GM23338 (cell line): ENCODE data around the gene FAM20C. TPM values are rescaled to one million over a fixed set of nuclear protein-coding genes. Genes with fewer than 3 reads are reported as not detected.

Experiments used
- ATAC-seq: fragments of 200-7000 bp; cut with Tn5 transposase; 3 replicates; pipeline ENCODE4 v1.9.1; 2020
- DNase-seq: peaks from one replicate; pipeline ENCODE4 v3.0.0-alpha.2; 2015; ENCODE audit warnings: low spot score
- H2AFZ ChIP-seq: fragments of 200-600 bp; sonication (generic); 2 replicates; pipeline ENCODE4 v1.8.0; 2016; ENCODE audit warnings: antibody characterized with exemption, mild to moderate bottlenecking, moderate library complexity
- H3F3A ChIP-seq: fragments of 200-600 bp; sonication (generic); replicated peaks from 2 replicates; pipeline ENCODE4 v1.8.0; 2017; ENCODE audit warnings: antibody characterized with exemption, mixed run types, low read depth
- H3K27ac ChIP-seq: fragments of 200-600 bp; sonication (generic); 2 replicates; pipeline ENCODE4 v1.6.1; 2016; ENCODE audit warnings: low read depth
- H3K27me3 ChIP-seq: fragments of 200-600 bp; sonication (generic); 2 replicates; pipeline ENCODE4 v1.8.0; 2016; ENCODE audit warnings: mild to moderate bottlenecking, mixed run types, moderate library complexity; ENCODE audit not compliant: insufficient read depth
- H3K36me3 ChIP-seq: fragments of 200-600 bp; sonication (generic); 2 replicates; pipeline ENCODE4 v1.8.0; 2016; ENCODE audit warnings: mild to moderate bottlenecking; ENCODE audit not compliant: insufficient read depth
- H3K4me1 ChIP-seq: fragments of 200-600 bp; sonication (generic); 2 replicates; pipeline ENCODE4 v1.8.0; 2016; ENCODE audit warnings: mild to moderate bottlenecking, moderate library complexity; ENCODE audit not compliant: insufficient read depth
- H3K4me2 ChIP-seq: fragments of 200-600 bp; sonication (generic); 2 replicates; pipeline ENCODE4 v1.7.1; 2017; ENCODE audit warnings: mixed run types
- H3K4me3 ChIP-seq: fragments of 200-600 bp; sonication (generic); 2 replicates; pipeline ENCODE4 v1.6.1; 2016; ENCODE audit warnings: mixed run types
- H3K79me2 ChIP-seq: fragments of 200-600 bp; sonication (generic); replicated peaks from 2 replicates; pipeline ENCODE4 v1.8.0; 2017; ENCODE audit warnings: mild to moderate bottlenecking; ENCODE audit not compliant: insufficient read depth
- H3K9me2 ChIP-seq: fragments of 200-600 bp; sonication (generic); 2 replicates; pipeline ENCODE4 v1.8.0; 2017; ENCODE audit not compliant: insufficient read depth
- H4K20me1 ChIP-seq: fragments of 200-600 bp; sonication (generic); replicated peaks from 2 replicates; pipeline ENCODE4 v1.8.0; 2017; ENCODE audit warnings: mild to moderate bottlenecking; ENCODE audit not compliant: insufficient read depth
- H3K27ac Mint-ChIP-seq: 2 replicates; pipeline ENCODE4 v1.8.0; 2020; ENCODE audit warnings: inconsistent platforms, mild to moderate bottlenecking, moderate library complexity, mixed read lengths
- H3K27me3 Mint-ChIP-seq: 3 replicates; pipeline ENCODE4 v1.8.0; 2022; ENCODE audit warnings: low read depth, mild to moderate bottlenecking, moderate library complexity, mixed read lengths, inconsistent platforms; ENCODE audit not compliant: insufficient read depth, poor library complexity
- H3K36me3 Mint-ChIP-seq: 3 replicates; pipeline ENCODE4 v1.8.0; 2021; ENCODE audit warnings: low read depth, mild to moderate bottlenecking, inconsistent platforms, moderate library complexity, mixed read lengths
- H3K4me1 Mint-ChIP-seq: 3 replicates; pipeline ENCODE4 v1.8.0; 2020; ENCODE audit warnings: mild to moderate bottlenecking, inconsistent platforms, mixed read lengths
- H3K4me3 Mint-ChIP-seq: 3 replicates; pipeline ENCODE4 v1.8.0; 2021; ENCODE audit warnings: moderate library complexity, mild to moderate bottlenecking, inconsistent platforms, mixed read lengths
- H3K9me3 Mint-ChIP-seq: 3 replicates; pipeline ENCODE4 v1.8.0; 2020; ENCODE audit warnings: moderate library complexity, mild to moderate bottlenecking, inconsistent platforms, mixed read lengths
- CTCF ChIP-seq, 2 experiments: fragments of 200-600 bp in 1 of 2; sonication (generic) in 1 of 2; conservative IDR thresholded peaks; 2 replicates each; pipeline versions ENCODE4 v1.5.1 to v1.6.1; 2016 to 2017; ENCODE audit warnings: antibody characterized with exemption in 2 of 2, low read depth in 2 of 2, mild to moderate bottlenecking in 2 of 2, moderate library complexity in 1 of 2
- EZH2 ChIP-seq: fragments of 200-600 bp; sonication (generic); IDR thresholded peaks from one replicate; pipeline ENCODE4 v1.8.0; 2017; ENCODE audit warnings: antibody characterized with exemption, mild to moderate bottlenecking, low read depth; ENCODE audit not compliant: unreplicated experiment
- REST ChIP-seq: IDR thresholded peaks from one replicate; pipeline ENCODE4 v1.6.1; 2018; ENCODE audit warnings: antibody characterized with exemption; ENCODE audit not compliant: unreplicated experiment
- STAT1 ChIP-seq: IDR thresholded peaks from one replicate; pipeline ENCODE4 v1.6.1; 2016; ENCODE audit warnings: antibody characterized with exemption; ENCODE audit not compliant: unreplicated experiment
- ZNF114 ChIP-seq: fragments of 250-450 bp; sonication (Bioruptor Pico); IDR thresholded peaks from 2 replicates; pipeline ENCODE4 v1.5.0; 2020; ENCODE audit warnings: mild to moderate bottlenecking, moderate library complexity
- ZNF462 ChIP-seq: fragments of 250-450 bp; sonication (Bioruptor Pico); IDR thresholded peaks from 2 replicates; pipeline ENCODE4 v1.5.0; 2020; ENCODE audit warnings: mild to moderate bottlenecking, moderate library complexity
- polyA plus RNA-seq: library from polyadenylated mRNA; unstranded; fragments of >200 nt; fragmentation: Nextera tagmentation; extraction: Ambion mirVana; gene quantifications from 2 replicates; pipeline ENCODE4 v1.2.1, GENCODE V29; 2016
- total RNA-seq: library from RNA; depleted of rRNA; stranded (reverse); fragments of >200 nt; shearing (Covaris generic); gene quantifications from 2 replicates; pipeline ENCODE4 v1.2.3, GENCODE V29; 2014

The FAM20C gene
- total and polyA plus RNA-seq, 2 experiments from 2014 or later = 7.6 to 24.8 TPM

- no peak overlapping the region for H2AFZ ChIP-seq
- H3K4me3 ChIP-seq = no peak overlapping the region
- H3K27me3 ChIP-seq = no peaks in the 10 kb centered on the region
- no peak for ATAC-seq
- Mint-ChIP-seq H3K27ac (no peak overlapping the region), H3K9me3 (0 out of 3 replicates have a peak, but pooled peaks cover 5% of the 10 kb centered on the region), H3K4me1 (peaks cover 52% of the 10 kb centered on the region), H3K4me3 (no peak overlapping the region; the same call in 2 of the 3 replicates), H3K36me3 (peaks cover 9% of the 10 kb centered on the region), H3K27me3 (peaks cover 21% of the 10 kb centered on the region)
- H3K9me2 ChIP-seq = no peaks in the 10 kb centered on the region
- H3K79me2 ChIP-seq = peaks cover 14% of the 10 kb centered on the region
- no peak overlapping the region for H3K27ac ChIP-seq
- DNase-seq = no peak
- TF ChIP-seq CTCF (conservative IDR thresholded peaks at IDR 0.05; ENCODE audit: low read depth in 2 of 2) (no peak), ZNF462 (CRISPR knock-in tag) (no peak), ZNF114 (CRISPR knock-in tag) (no peak), EZH2 (no peak), REST (no peak), STAT1 (no peak)
- no peaks in the 10 kb centered on the region for H3K36me3 ChIP-seq
- H3K4me1 ChIP-seq = peaks cover 20% of the 10 kb centered on the region
- H3F3A ChIP-seq = peaks cover 10% of the 10 kb centered on the region; the same call in 1 of the 2 replicates
- peak overlapping the region; percentile 67; the same call in 1 of the 2 replicates for H3K4me2 ChIP-seq
- H4K20me1 ChIP-seq = 0 out of 2 replicates have a peak, but pooled peaks cover 4% of the 10 kb centered on the region
Measured at GRCh38 chr7:189719-190118, 2.7 kb upstream of the FAM20C start.
